ENCODE results near the gene OBP2B. TPM values are rescaled to one million over a fixed set of nuclear protein-coding genes. Genes with fewer than 3 reads are reported as not detected.
A peak's percentile ranks its signal among the peaks of the same experiment; 100 is the strongest.

OBP2B gene
- total and polyA plus RNA-seq, 9 of the 15 experiments (the other 6 are each of a cell fraction or from before 2014, with no cell fraction given), result not detected

- TF ChIP-seq E2F6 (IDR thresholded peaks at IDR 0.05; ENCODE audit: borderline replicate concordance in 1 of 2, extremely low read depth in 1 of 2, insufficient read depth in 1 of 2, insufficient read length in 1 of 2, low read depth in 1 of 2, low read length in 1 of 2, poor library complexity in 1 of 2, severe bottlenecking in 1 of 2) (peak in 1 of 2 experiments; percentile 27), KLF13 (tag; IDR thresholded peaks at IDR 0.05; ENCODE audit: borderline replicate concordance, low read depth) (peak; percentile 70; the same call in 1 of the 2 replicates), PHF8 (IDR thresholded peaks at IDR 0.05; ENCODE audit: borderline replicate concordance, low read length) (peak; percentile 48; the same call in 1 of the 2 replicates), SNIP1 (IDR thresholded peaks at IDR 0.05; ENCODE audit: low read depth) (no peak), NR2C1 (IDR thresholded peaks at IDR 0.05) (peak; percentile 58), NR2C1 (tag; IDR thresholded peaks at IDR 0.05) (peak; percentile 35; the same call in 1 of the 2 replicates), VEZF1 (CRISPR knock-in tag; IDR thresholded peaks at IDR 0.05) (peak; percentile 54; the same call in 1 of the 2 replicates), SP1 (CRISPR knock-in tag; IDR thresholded peaks at IDR 0.05) (peak; percentile 81), RBFOX2 (IDR thresholded peaks at IDR 0.05; ENCODE audit: low read depth, low read length) (peak; percentile 32; the same call in 1 of the 2 replicates), E2F8 (IDR thresholded peaks at IDR 0.05; ENCODE audit: low read depth, partially characterized antibody) (no peak), ZNF174 (CRISPR knock-in tag; IDR thresholded peaks at IDR 0.05) (no peak), ARID4B (CRISPR knock-in tag; IDR thresholded peaks at IDR 0.05) (0 out of 2 replicates have a peak, but pooled peaks have one; percentile 33), PKNOX1 (IDR thresholded peaks at IDR 0.05) (peak; percentile 82), KDM5B (IDR thresholded peaks at IDR 0.05; ENCODE audit: insufficient replicate concordance, low read depth, low read length) (no peak), HDAC1 (IDR thresholded peaks at IDR 0.05) (peak in 1 of 2 experiments; percentile 30; a peak in 2 of 4 replicates)
These were observed 29.3 kb upstream of the OBP2B start (continued) for GRCh38 chr9:133238272-133238850.

Data from K562 (cell line).